ENCODE measurements around the gene POLR2J. TPM values are rescaled to one million over a fixed set of nuclear protein-coding genes. Genes with fewer than 3 reads are reported as not detected.
"Not testable (repeated sequence)": the region's sequence is repeated elsewhere in the genome, so short reads cannot be mapped to it uniquely, and the experiment has no call there.

POLR2J gene
- 53.1 TPM for total RNA-seq

- DNase-seq (ENCODE audit: low spot score) = peak; percentile 94
These were observed at the start of gene POLR2J for GRCh38 chr7:102478314-102479208. Gene POLR2J, minus strand, starts transcription at chr7:102478922. Its CDS starts 62 bp downstream, at chr7:102478860.

- DNase-seq (ENCODE audit: low spot score) = not testable (repeated sequence)
These were observed 49.4 kb upstream of the POLR2J start for GRCh38 chr7:102527822-102528793.

- DNase-seq (ENCODE audit: low spot score) = not testable (repeated sequence)
These were observed 48.5 kb upstream of the POLR2J start for GRCh38 chr7:102527182-102527581.

- peak; percentile 29 for DNase-seq (ENCODE audit: low spot score)
These were observed 46.1 kb upstream of the POLR2J start for GRCh38 chr7:102524803-102525202.

- DNase-seq (ENCODE audit: low spot score) = not testable (repeated sequence)
These were observed 42.1 kb upstream of the POLR2J start for GRCh38 chr7:102520797-102521196.

- DNase-seq (ENCODE audit: low spot score) = peak; percentile 22
These were observed 38.9 kb upstream of the POLR2J start, which contains the start of gene RASA4B for GRCh38 chr7:102517550-102518147. Gene RASA4B, minus strand, starts transcription at chr7:102517777. Its CDS starts 67 bp downstream, at chr7:102517710.

- DNase-seq (ENCODE audit: low spot score) = not testable (repeated sequence)
These were observed 38.2 kb upstream of the POLR2J start for GRCh38 chr7:102516951-102517350.

- DNase-seq (ENCODE audit: low spot score) = not testable (repeated sequence)
These were observed 37.2 kb upstream of the POLR2J start for GRCh38 chr7:102515889-102516288.

GRCh38 chr7:102514881-102515721, 36.4 kb upstream of the POLR2J start:
- DNase-seq (ENCODE audit: low spot score) = not testable (repeated sequence)

GRCh38 chr7:102512642-102513221, 34.0 kb upstream of the POLR2J start:
- DNase-seq (ENCODE audit: low spot score) = peak; percentile 43

- not testable (repeated sequence) for DNase-seq (ENCODE audit: low spot score)
These were observed 33.3 kb upstream of the POLR2J start for GRCh38 chr7:102511860-102512522.

GRCh38 chr7:102510575-102510974, 31.9 kb upstream of the POLR2J start:
- not testable (repeated sequence) for DNase-seq (ENCODE audit: low spot score)

GRCh38 chr7:102507410-102508088, 28.8 kb upstream of the POLR2J start:
- DNase-seq (ENCODE audit: low spot score) = not testable (repeated sequence)

GRCh38 chr7:102505298-102506185, 26.8 kb upstream of the POLR2J start:
- peak; percentile 31 for DNase-seq (ENCODE audit: low spot score)

GRCh38 chr7:102503141-102503540, 24.4 kb upstream of the POLR2J start:
- DNase-seq (ENCODE audit: low spot score) = not testable (repeated sequence)

GRCh38 chr7:102498321-102498720, 19.6 kb upstream of the POLR2J start:
- DNase-seq (ENCODE audit: low spot score) = peak; percentile 23

- peak; percentile 27 for DNase-seq (ENCODE audit: low spot score)
These were observed 18.6 kb upstream of the POLR2J start for GRCh38 chr7:102497308-102497707.

GRCh38 chr7:102496861-102497260, 18.1 kb upstream of the POLR2J start:
- peak; percentile 39 for DNase-seq (ENCODE audit: low spot score)

All from ureter (tissue), 1 donor.